Loucy (cell line): ENCODE results near the gene KCNH2.

ENCODE experiments used
- H2AFZ ChIP-seq: fragments of 200-600 bp; sonication (generic); 2 replicates; pipeline ENCODE4 v1.6.0; 2016; ENCODE audit warnings: antibody characterized with exemption, mild to moderate bottlenecking, low read length, moderate library complexity
- H3F3A ChIP-seq: fragments of 200-600 bp; 2 replicates; pipeline ENCODE4 v1.6.0; 2016; ENCODE audit warnings: antibody characterized with exemption, low read depth, mild to moderate bottlenecking
- H3K27me3 ChIP-seq: fragments of 200-600 bp; sonication (generic); 2 replicates; pipeline ENCODE4 v1.6.1; 2014; ENCODE audit warnings: low read length, mild to moderate bottlenecking; ENCODE audit not compliant: insufficient read depth, poor library complexity, severe bottlenecking
- H3K36me3 ChIP-seq: fragments of 200-600 bp; sonication (generic); 2 replicates; pipeline ENCODE4 v1.6.1; 2016; ENCODE audit warnings: low read length; ENCODE audit not compliant: insufficient read depth
- H3K4me1 ChIP-seq: fragments of 200-600 bp; sonication (generic); 2 replicates; pipeline ENCODE4 v1.5.1; 2014; ENCODE audit warnings: low read length, mild to moderate bottlenecking; ENCODE audit not compliant: insufficient read depth, poor library complexity, severe bottlenecking
- H3K4me2 ChIP-seq: fragments of 200-600 bp; sonication (generic); 2 replicates; pipeline ENCODE4 v1.6.0; 2014; ENCODE audit warnings: antibody characterized with exemption, low read length, low read depth, mild to moderate bottlenecking; ENCODE audit not compliant: poor library complexity, severe bottlenecking
- H3K4me3 ChIP-seq: fragments of 200-600 bp; sonication (generic); 2 replicates; pipeline ENCODE4 v1.5.1; 2014; ENCODE audit warnings: low read length, mild to moderate bottlenecking, mixed read lengths; ENCODE audit not compliant: poor library complexity, severe bottlenecking
- H3K79me2 ChIP-seq: fragments of 200-600 bp; sonication (generic); 2 replicates; pipeline ENCODE4 v1.6.1; 2014; ENCODE audit warnings: low read length; ENCODE audit not compliant: insufficient read depth
- H3K9ac ChIP-seq: fragments of 200-600 bp; sonication (generic); 2 replicates; pipeline ENCODE4 v1.6.0; 2014; ENCODE audit warnings: mild to moderate bottlenecking, low read depth, low read length, moderate library complexity; ENCODE audit not compliant: poor library complexity, severe bottlenecking
- H3K9me2 ChIP-seq: fragments of 200-600 bp; sonication (generic); replicated peaks from 2 replicates; pipeline ENCODE4 v1.6.1; 2016; ENCODE audit warnings: low read depth, low read length, mixed read lengths
- H3K9me3 ChIP-seq: fragments of 200-600 bp; sonication (generic); 2 replicates; pipeline ENCODE4 v1.6.1; 2014; ENCODE audit warnings: mild to moderate bottlenecking, antibody characterized with exemption, low read length, low read depth; ENCODE audit not compliant: insufficient read depth
- H4K20me1 ChIP-seq: fragments of 200-600 bp; sonication (generic); 2 replicates; pipeline ENCODE4 v1.6.0; 2014; ENCODE audit warnings: antibody characterized with exemption, low read length, mild to moderate bottlenecking; ENCODE audit not compliant: insufficient read depth, poor library complexity, severe bottlenecking
- EZH2phosphoT487 ChIP-seq: fragments of 200-600 bp; IDR thresholded peaks from 2 replicates; pipeline ENCODE4 v1.6.1; 2018; ENCODE audit warnings: antibody characterized with exemption, mild to moderate bottlenecking, moderate library complexity, borderline replicate concordance
- TF ChIP-seq, protein P1 (sequence below): fragments of 200-600 bp; sonication (generic); conservative IDR thresholded peaks from 2 replicates; pipeline ENCODE4 v1.5.1; 2014; ENCODE audit warnings: mild to moderate bottlenecking, antibody characterized with exemption, low read length

The KCNH2 gene

DNA sequence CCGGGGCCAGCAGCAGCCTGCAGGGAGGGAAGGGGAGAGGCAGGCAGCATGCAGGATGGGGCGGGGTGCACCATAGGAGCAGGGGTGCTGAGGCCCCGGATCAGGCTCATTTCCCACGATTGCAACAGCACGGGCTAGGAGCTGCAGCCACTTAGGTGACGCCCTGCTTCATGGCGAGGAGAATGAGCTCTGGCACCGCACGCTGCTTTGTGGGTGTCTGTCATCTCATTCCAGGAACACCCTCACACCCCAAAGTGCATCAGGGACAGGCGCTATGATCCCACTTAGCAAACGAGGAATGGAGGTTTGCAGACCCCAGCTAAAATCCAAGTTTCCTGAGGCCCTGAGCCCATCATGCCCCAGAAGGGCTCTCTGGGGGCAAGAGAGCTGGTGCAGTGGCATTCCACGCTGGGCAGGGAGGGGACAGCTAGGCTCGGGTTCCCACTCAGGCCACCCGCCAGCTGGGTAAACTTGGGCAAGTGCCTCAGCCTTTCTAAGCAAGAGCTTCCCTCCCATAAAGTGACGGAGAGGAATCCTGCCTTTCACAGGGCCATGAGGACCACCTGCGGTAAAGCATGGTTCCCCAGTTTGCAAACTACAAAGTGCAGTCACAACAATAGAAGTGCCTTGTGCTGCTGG is 9.3 kb downstream of the KCNH2 start:
- Histone ChIP-seq H3K9me3 (no peaks in the 10 kb centered on the region), H3K36me3 (no peaks in the 10 kb centered on the region), H3K4me3 (no peak overlapping the region), H3F3A (peaks cover 6% of the 10 kb centered on the region; the same call in 1 of the 2 replicates), H3K79me2 (no peaks in the 10 kb centered on the region), H3K4me2 (no peak overlapping the region), H4K20me1 (no peaks in the 10 kb centered on the region), H3K4me1 (peaks cover 10% of the 10 kb centered on the region), H3K9me2 (no peaks in the 10 kb centered on the region), H3K27me3 (no peaks in the 10 kb centered on the region), H2AFZ (no peak overlapping the region), H3K9ac (no peak overlapping the region)
- TF ChIP-seq, protein P1, sequence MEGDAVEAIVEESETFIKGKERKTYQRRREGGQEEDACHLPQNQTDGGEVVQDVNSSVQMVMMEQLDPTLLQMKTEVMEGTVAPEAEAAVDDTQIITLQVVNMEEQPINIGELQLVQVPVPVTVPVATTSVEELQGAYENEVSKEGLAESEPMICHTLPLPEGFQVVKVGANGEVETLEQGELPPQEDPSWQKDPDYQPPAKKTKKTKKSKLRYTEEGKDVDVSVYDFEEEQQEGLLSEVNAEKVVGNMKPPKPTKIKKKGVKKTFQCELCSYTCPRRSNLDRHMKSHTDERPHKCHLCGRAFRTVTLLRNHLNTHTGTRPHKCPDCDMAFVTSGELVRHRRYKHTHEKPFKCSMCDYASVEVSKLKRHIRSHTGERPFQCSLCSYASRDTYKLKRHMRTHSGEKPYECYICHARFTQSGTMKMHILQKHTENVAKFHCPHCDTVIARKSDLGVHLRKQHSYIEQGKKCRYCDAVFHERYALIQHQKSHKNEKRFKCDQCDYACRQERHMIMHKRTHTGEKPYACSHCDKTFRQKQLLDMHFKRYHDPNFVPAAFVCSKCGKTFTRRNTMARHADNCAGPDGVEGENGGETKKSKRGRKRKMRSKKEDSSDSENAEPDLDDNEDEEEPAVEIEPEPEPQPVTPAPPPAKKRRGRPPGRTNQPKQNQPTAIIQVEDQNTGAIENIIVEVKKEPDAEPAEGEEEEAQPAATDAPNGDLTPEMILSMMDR, result no peak
- TF ChIP-seq EZH2phosphoT487, result no peak

DNA sequence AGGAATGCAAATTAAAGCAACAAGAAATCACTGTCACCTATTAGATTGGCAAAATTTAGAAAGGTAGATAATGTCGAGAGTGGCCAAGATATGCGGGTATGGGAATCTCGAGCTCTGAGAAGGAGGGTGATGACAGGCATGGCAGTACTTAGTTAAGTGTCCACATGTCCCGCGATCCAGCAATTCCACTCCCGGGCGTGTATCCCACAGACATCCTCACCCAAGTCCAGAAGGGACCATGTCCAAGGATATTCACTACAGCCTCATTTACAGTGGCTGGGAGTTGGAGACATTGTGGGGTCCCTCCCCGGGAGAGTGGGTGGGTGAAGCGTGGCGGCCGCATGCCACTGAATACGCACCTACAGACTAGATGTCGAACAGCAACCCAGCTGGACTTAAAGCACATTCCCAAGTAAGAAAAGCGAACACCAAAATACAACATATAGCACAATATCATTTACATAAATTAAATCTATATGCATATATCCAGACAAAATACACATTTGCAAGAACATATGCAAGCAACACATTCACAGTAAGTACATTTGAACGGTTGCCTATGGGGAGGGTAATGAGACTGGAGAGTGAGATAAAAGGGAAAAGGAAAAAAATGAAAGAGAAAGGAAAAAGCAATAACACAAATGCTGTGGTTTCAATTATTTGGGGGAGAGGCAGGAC is 9.9 kb downstream of the KCNH2 start:
- no peaks in the 10 kb centered on the region for H3K27me3 ChIP-seq
- no peaks in the 10 kb centered on the region for H3K36me3 ChIP-seq
- TF ChIP-seq, protein P1, result no peak
- no peak for TF ChIP-seq EZH2phosphoT487
- no peaks in the 10 kb centered on the region for H3K79me2 ChIP-seq
- H3K4me1 ChIP-seq, result peaks cover 10% of the 10 kb centered on the region
- no peaks in the 10 kb centered on the region for H3K9me2 ChIP-seq
- H3F3A ChIP-seq, result 0 out of 2 replicates have a peak, but pooled peaks cover 2% of the 10 kb centered on the region
- H4K20me1 ChIP-seq, result no peaks in the 10 kb centered on the region
- no peaks in the 10 kb centered on the region for H3K9me3 ChIP-seq
- no peak overlapping the region for H2AFZ ChIP-seq
- no peak overlapping the region for H3K4me3 ChIP-seq
- H3K9ac ChIP-seq, result no peak overlapping the region
- no peak overlapping the region for H3K4me2 ChIP-seq

DNA sequence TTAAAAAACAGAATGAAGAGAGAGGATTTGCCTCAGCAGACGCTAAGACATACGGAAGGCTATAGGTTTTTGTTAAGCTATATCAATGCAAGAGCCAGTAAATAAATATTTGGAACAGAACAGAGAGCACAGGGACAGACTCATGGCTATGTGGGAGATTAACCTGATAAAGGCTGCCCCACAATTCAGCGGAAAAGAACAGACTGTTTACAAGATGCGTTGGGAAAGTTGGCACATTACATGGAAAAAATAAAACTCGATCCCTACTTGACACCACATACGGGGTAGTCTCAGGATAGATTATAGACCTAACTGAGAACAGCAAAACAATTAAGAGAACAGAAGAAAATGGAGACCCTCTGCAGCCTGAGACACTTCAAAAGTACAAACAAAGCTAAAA is 10.8 kb downstream of the KCNH2 start:
- Histone ChIP-seq H3K9ac (no peak overlapping the region), H3K9me3 (no peaks in the 10 kb centered on the region), H3K4me2 (no peak overlapping the region), H3K79me2 (no peaks in the 10 kb centered on the region), H3K4me3 (no peak overlapping the region), H2AFZ (no peak overlapping the region), H3K9me2 (no peaks in the 10 kb centered on the region), H3K27me3 (no peaks in the 10 kb centered on the region), H3K36me3 (no peaks in the 10 kb centered on the region), H4K20me1 (no peaks in the 10 kb centered on the region), H3K4me1 (peaks cover 16% of the 10 kb centered on the region), H3F3A (no peaks in the 10 kb centered on the region)
- no peak for TF ChIP-seq EZH2phosphoT487
- TF ChIP-seq, protein P1, result no peak
